Measurements from ENCODE around the gene SP3. TPM values are rescaled to one million over a fixed set of nuclear protein-coding genes. Genes with fewer than 3 reads are reported as not detected.
A peak's percentile ranks its signal among the peaks of the same experiment; 100 is the strongest.

SP3 gene
- total and polyA plus RNA-seq, 9 of the 15 experiments (the other 6 are each of a cell fraction or from before 2014, with no cell fraction given) = 12.0 to 106 (median 74.9) TPM

DNA sequence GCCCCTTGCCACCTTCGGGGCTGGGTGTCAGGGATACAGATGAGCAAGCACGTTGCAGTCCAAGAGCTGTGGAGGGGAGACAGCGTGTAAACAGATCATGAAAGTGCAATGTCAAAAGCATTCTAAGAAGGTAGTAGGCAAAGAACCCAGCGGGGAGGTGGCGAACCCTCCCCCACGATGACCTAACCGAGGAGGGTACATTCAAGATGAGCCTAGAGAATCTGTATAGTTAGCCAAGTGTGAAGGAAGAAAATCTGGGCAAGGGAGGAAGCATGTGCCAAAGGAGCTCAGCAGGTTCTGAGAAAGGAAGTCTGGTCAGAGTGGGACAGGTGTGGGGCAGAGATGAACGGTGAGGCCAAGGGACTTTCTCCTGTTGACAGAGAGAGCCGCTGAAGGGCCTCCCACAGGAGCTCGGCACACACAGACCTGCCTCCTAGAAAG lies 106.9 kb downstream of the SP3 start:
- intact Hi-C loops (cut with micrococcal nuclease) (no loop called here), in situ Hi-C loops (cut with MboI) (no loop called here)
- no peaks in the 10 kb centered on the region for H3K9me3 ChIP-seq (replicated peaks; ENCODE audit: control insufficient read depth, insufficient read depth, low read depth, low read length)
- no TSS peak for BruUV-seq (replicated peaks)
- no peak overlapping the region for H3K4me2 ChIP-seq (ENCODE audit: insufficient read depth, low read length)
- H3K9me1 ChIP-seq (ENCODE audit: control insufficient read depth, insufficient read depth, low read length) = no peaks in the 10 kb centered on the region
- ChIA-PET CTCF (ENCODE audit: low intra/inter-chr PET ratio) (no interaction called here), POLR2A (interaction anchor here (0.6 to 1.4 kb wide), 3 partner anchors 13 to 84 kb away, joined by 3 read pairs; no protein-coding TSS in a partner anchor)
- H4K20me1 ChIP-seq (replicated peaks; ENCODE audit: control insufficient read depth, insufficient read depth, low read length) = no peaks in the 10 kb centered on the region
- ATAC-seq (peak; percentile 33), DNase-seq (ENCODE audit: extremely low read depth in 1 of 4, low spot score in 3 of 4) (no peak), FAIRE-seq (no peak)
- H3K9ac ChIP-seq (ENCODE audit: insufficient read depth in 1 of 2, low read depth in 2 of 2, low read length in 2 of 2) = no peak overlapping the region
- TF ChIP-seq NCOA6 (IDR thresholded peaks at IDR 0.05) (no peak), NCOR1 (IDR thresholded peaks at IDR 0.05) (no peak), TFAM (CRISPR knock-in tag; conservative IDR thresholded peaks at IDR 0.05) (no peak), NUFIP1 (IDR thresholded peaks at IDR 0.05; ENCODE audit: partially characterized antibody) (no peak), ZNF644 (tag; IDR thresholded peaks at IDR 0.05; ENCODE audit: low read depth) (no peak), MTA3 (IDR thresholded peaks at IDR 0.05; ENCODE audit: borderline replicate concordance) (no peak), ELF4 (CRISPR knock-in tag; IDR thresholded peaks at IDR 0.05) (no peak), KDM4B (IDR thresholded peaks at IDR 0.05; ENCODE audit: borderline replicate concordance in 2 of 2, low read depth in 1 of 2) (no peak), POLR2AphosphoS2 (IDR thresholded peaks at IDR 0.05; ENCODE audit: low read length) (no peak), ZNF384 (IDR thresholded peaks at IDR 0.05; ENCODE audit: low read depth, low read length) (no peak), ZKSCAN3 (CRISPR knock-in tag; IDR thresholded peaks at IDR 0.05) (no peak), PHB2 (IDR thresholded peaks at IDR 0.05; ENCODE audit: low read depth) (no peak), HEY1 (CRISPR knock-in tag; IDR thresholded peaks at IDR 0.05; ENCODE audit: borderline replicate concordance) (no peak)
- TF ChIP-seq, protein P1, sequence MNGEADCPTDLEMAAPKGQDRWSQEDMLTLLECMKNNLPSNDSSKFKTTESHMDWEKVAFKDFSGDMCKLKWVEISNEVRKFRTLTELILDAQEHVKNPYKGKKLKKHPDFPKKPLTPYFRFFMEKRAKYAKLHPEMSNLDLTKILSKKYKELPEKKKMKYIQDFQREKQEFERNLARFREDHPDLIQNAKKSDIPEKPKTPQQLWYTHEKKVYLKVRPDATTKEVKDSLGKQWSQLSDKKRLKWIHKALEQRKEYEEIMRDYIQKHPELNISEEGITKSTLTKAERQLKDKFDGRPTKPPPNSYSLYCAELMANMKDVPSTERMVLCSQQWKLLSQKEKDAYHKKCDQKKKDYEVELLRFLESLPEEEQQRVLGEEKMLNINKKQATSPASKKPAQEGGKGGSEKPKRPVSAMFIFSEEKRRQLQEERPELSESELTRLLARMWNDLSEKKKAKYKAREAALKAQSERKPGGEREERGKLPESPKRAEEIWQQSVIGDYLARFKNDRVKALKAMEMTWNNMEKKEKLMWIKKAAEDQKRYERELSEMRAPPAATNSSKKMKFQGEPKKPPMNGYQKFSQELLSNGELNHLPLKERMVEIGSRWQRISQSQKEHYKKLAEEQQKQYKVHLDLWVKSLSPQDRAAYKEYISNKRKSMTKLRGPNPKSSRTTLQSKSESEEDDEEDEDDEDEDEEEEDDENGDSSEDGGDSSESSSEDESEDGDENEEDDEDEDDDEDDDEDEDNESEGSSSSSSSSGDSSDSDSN (IDR thresholded peaks at IDR 0.05; ENCODE audit: borderline replicate concordance in 1 of 2, low read depth in 2 of 2, low read length in 2 of 2) = no peak
- TF ChIP-seq, protein P2, sequence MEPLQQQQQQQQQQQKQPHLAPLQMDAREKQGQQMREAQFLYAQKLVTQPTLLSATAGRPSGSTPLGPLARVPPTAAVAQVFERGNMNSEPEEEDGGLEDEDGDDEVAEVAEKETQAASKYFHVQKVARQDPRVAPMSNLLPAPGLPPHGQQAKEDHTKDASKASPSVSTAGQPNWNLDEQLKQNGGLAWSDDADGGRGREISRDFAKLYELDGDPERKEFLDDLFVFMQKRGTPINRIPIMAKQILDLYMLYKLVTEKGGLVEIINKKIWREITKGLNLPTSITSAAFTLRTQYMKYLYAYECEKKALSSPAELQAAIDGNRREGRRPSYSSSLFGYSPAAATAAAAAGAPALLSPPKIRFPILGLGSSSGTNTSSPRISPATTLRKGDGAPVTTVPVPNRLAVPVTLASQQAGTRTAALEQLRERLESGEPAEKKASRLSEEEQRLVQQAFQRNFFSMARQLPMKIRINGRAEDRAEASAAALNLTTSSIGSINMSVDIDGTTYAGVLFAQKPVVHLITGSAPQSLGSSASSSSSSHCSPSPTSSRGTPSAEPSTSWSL (CRISPR knock-in tag; IDR thresholded peaks at IDR 0.05; ENCODE audit: borderline replicate concordance) = no peak
- H3K36me3 ChIP-seq (ENCODE audit: control insufficient read depth, insufficient read depth, low read length) = no peaks in the 10 kb centered on the region
- no peak overlapping the region for H2AFZ ChIP-seq (ENCODE audit: low read depth, low read length)
- no peaks in the 10 kb centered on the region for H3K79me2 ChIP-seq (ENCODE audit: control insufficient read depth, insufficient read depth, low read length)
- H3K27me3 ChIP-seq (ENCODE audit: control insufficient read depth in 2 of 2, insufficient read depth in 2 of 2, low read length in 2 of 2) = peaks cover 26 to 58% of the 10 kb centered on the region in 2 experiments
- no peaks in the 10 kb centered on the region for H3K4me1 ChIP-seq (replicated peaks in 1 of 2; ENCODE audit: control insufficient read depth in 2 of 2, insufficient read depth in 2 of 2, low read length in 2 of 2)
- no peak overlapping the region for H3K27ac ChIP-seq (ENCODE audit: extremely low read depth, low read depth, low read length)
- 2% methylated on average over 10 of the region's 10 CpGs for WGBS (ENCODE audit: insufficient coverage, low coverage, missing lambda C conversion rate)
- no peak overlapping the region for H3K4me3 ChIP-seq

Data from K562 (cell line).